K562 (cell line): Measurements from ENCODE around the gene CACTIN. TPM values are rescaled to one million over a fixed set of nuclear protein-coding genes. Genes with fewer than 3 reads are reported as not detected.

ENCODE experiments used
- ATAC-seq: fragments of 200-7000 bp; cut with Tn5 transposase; 3 replicates; pipeline ENCODE4 v1.9.1; 2020; ENCODE audit warnings: moderate library complexity
- BruUV-seq: library from RNA; stranded (reverse); fragments of 400-500 nt; replicated peaks from 2 replicates; lab custom pipeline; 2021; lab: Mats Ljungman, UMichigan
- CTCF ChIA-PET: fragments of 300-600 bp; formaldehyde crosslinking; extraction: SDS; loops from one replicate; lab custom pipeline; 2021; ENCODE audit warnings: low intra/inter-chr PET ratio; lab: Yijun Ruan, JAX
- POLR2A ChIA-PET: fragments of 300-600, 350-650 bp; sonication (Branson Sonifier 250); formaldehyde crosslinking; extraction: SDS; loops from one replicate; lab custom pipeline; 2021; ENCODE audit warnings: antibody characterized with exemption, inconsistent platforms; lab: Yijun Ruan, JAX
- DNase-seq, 4 experiments: peaks; one replicate each; pipeline versions ENCODE4 v3.0.0 to v3.0.0-alpha.2; 2011 to 2018; ENCODE audit warnings: low spot score in 3 of 4, mixed read lengths in 3 of 4; ENCODE audit errors: extremely low read depth in 1 of 4
- FAIRE-seq: peaks from 2 replicates; lab custom pipeline; 2011; peaks lifted over from hg19 to GRCh38; lab: Jason Lieb, UNC
- H2AFZ ChIP-seq: 2 replicates; pipeline ENCODE4 v1.6.0; 2011; ENCODE audit warnings: low read depth, low read length, control low read depth, inconsistent platforms
- H3K27ac ChIP-seq: fragments of 200-600 bp; 3 replicates; pipeline ENCODE4 v1.8.0; 2011; ENCODE audit warnings: low read depth, mild to moderate bottlenecking, control low read depth, inconsistent platforms, low read length, moderate library complexity, mixed read lengths; ENCODE audit errors: extremely low read depth
- H3K27me3 ChIP-seq, 2 experiments: fragments of 300-600 bp in 1 of 2; 2 replicates in 1 of 2; 3 replicates in 1 of 2; pipeline versions ENCODE4 v1.6.0 to v1.8.0; 2011; ENCODE audit warnings: inconsistent platforms in 2 of 2, low read length in 2 of 2, mild to moderate bottlenecking in 1 of 2, mixed read lengths in 1 of 2, moderate library complexity in 1 of 2; ENCODE audit not compliant: control insufficient read depth in 2 of 2, insufficient read depth in 2 of 2
- H3K36me3 ChIP-seq: fragments of 300-600 bp; 3 replicates; pipeline ENCODE4 v1.8.0; 2011; ENCODE audit warnings: mild to moderate bottlenecking, low read length, inconsistent platforms; ENCODE audit not compliant: control insufficient read depth, insufficient read depth
- H3K4me1 ChIP-seq, 2 experiments: fragments of 200-600 bp in 1 of 2; replicated peaks in 1 of 2; 2 replicates in 1 of 2; 3 replicates in 1 of 2; pipeline versions ENCODE4 v1.5.1 to v1.8.0; 2011; ENCODE audit warnings: inconsistent platforms in 2 of 2, low read length in 2 of 2, mild to moderate bottlenecking in 1 of 2, mixed read lengths in 1 of 2, moderate library complexity in 1 of 2; ENCODE audit not compliant: control insufficient read depth in 2 of 2, insufficient read depth in 2 of 2
- H3K4me2 ChIP-seq: 2 replicates; pipeline ENCODE4 v1.6.1; 2011; ENCODE audit warnings: low read length, control low read depth, inconsistent platforms, mixed read lengths; ENCODE audit not compliant: insufficient read depth
- H3K4me3 ChIP-seq: fragments of 200-600 bp; sonication (generic), shearing (Covaris generic); 2 replicates; pipeline ENCODE4 v1.5.1; 2016; ENCODE audit warnings: control low read depth, inconsistent platforms
- H3K79me2 ChIP-seq: fragments of 200-600 bp; 3 replicates; pipeline ENCODE4 v1.8.0; 2011; ENCODE audit warnings: low read length, inconsistent platforms; ENCODE audit not compliant: control insufficient read depth, insufficient read depth
- H3K9ac ChIP-seq, 2 experiments: 2 replicates each; pipeline versions ENCODE4 v1.6.0 to v1.6.1; 2011; ENCODE audit warnings: low read depth in 2 of 2, low read length in 2 of 2, control low read depth in 1 of 2, inconsistent platforms in 1 of 2, mild to moderate bottlenecking in 1 of 2, mixed read lengths in 1 of 2; ENCODE audit not compliant: insufficient read depth in 1 of 2
- H3K9me1 ChIP-seq: one replicate; pipeline ENCODE4 v1.6.0; 2011; ENCODE audit warnings: inconsistent platforms, mild to moderate bottlenecking, low read length, moderate library complexity; ENCODE audit not compliant: control insufficient read depth, insufficient read depth
- H3K9me3 ChIP-seq: replicated peaks from 2 replicates; pipeline ENCODE4 v1.5.1; 2011; ENCODE audit warnings: low read depth, low read length, inconsistent platforms; ENCODE audit not compliant: control insufficient read depth, insufficient read depth
- H4K20me1 ChIP-seq: replicated peaks from 2 replicates; pipeline ENCODE4 v1.6.1; 2011; ENCODE audit warnings: low read length, inconsistent platforms, mixed read lengths; ENCODE audit not compliant: control insufficient read depth, insufficient read depth
- BCLAF1 ChIP-seq, 2 experiments: fragments of 450-650 bp in 1 of 2; IDR thresholded peaks; 2 replicates each; pipeline ENCODE4 v1.6.1; 2011 to 2017; ENCODE audit warnings: low read depth in 2 of 2, antibody characterized with exemption in 1 of 2, borderline replicate concordance in 1 of 2, low read length in 1 of 2, mild to moderate bottlenecking in 1 of 2, mixed read lengths in 1 of 2; ENCODE audit not compliant: control insufficient read depth in 1 of 2
- CTCF ChIP-seq, 3 experiments: IDR thresholded peaks in 2 of 3; conservative IDR thresholded peaks in 1 of 3; 2 replicates each; pipeline ENCODE4 v1.5.1; 2011 to 2012; ENCODE audit warnings: low read length in 3 of 3, mild to moderate bottlenecking in 3 of 3, control low read depth in 2 of 3, improper control_type of control experiment in 1 of 3, inconsistent platforms in 1 of 3, low read depth in 1 of 3, mixed read lengths in 1 of 3, moderate library complexity in 1 of 3; ENCODE audit not compliant: insufficient read depth in 2 of 3
- FOXJ3 ChIP-seq: sonication (generic); formaldehyde crosslinking; IDR thresholded peaks from 2 replicates; pipeline ENCODE4 v1.4.0; 2020; ENCODE audit warnings: mild to moderate bottlenecking, missing genetic modification reagents
- FOXP1 ChIP-seq: sonication (generic); formaldehyde crosslinking; IDR thresholded peaks from 2 replicates; pipeline ENCODE4 v1.8.0; 2022; ENCODE audit warnings: mild to moderate bottlenecking, missing genetic modification reagents
- IFI16 ChIP-seq: fragments of 250-450 bp; sonication (Bioruptor Pico); IDR thresholded peaks from 2 replicates; pipeline ENCODE4 v2.1.2; 2022; ENCODE audit warnings: mild to moderate bottlenecking, inconsistent platforms
- NFIC ChIP-seq: fragments of 450-650 bp; IDR thresholded peaks from 2 replicates; pipeline ENCODE4 v1.6.1; 2017; ENCODE audit warnings: mild to moderate bottlenecking, inconsistent platforms
- NRF1 ChIP-seq, 2 experiments: fragments of 450-650 bp; IDR thresholded peaks in 1 of 2; conservative IDR thresholded peaks in 1 of 2; 2 replicates each; pipeline ENCODE4 v1.6.1; 2014; ENCODE audit warnings: mild to moderate bottlenecking in 2 of 2
- PCBP1 ChIP-seq: fragments of 200-400 bp; formaldehyde crosslinking; IDR thresholded peaks from 2 replicates; pipeline ENCODE4 v1.6.1; 2018; ENCODE audit warnings: mild to moderate bottlenecking, low read depth, low read length; ENCODE audit not compliant: poor library complexity, severe bottlenecking
- RBM22 ChIP-seq: fragments of 200-400 bp; formaldehyde crosslinking; IDR thresholded peaks from 2 replicates; pipeline ENCODE4 v1.6.1; 2018; ENCODE audit warnings: low read length, low read depth; ENCODE audit not compliant: poor library complexity, severe bottlenecking
- ZNF431 ChIP-seq: sonication (generic); formaldehyde crosslinking; IDR thresholded peaks from 2 replicates; pipeline ENCODE4 v1.8.0; 2022; ENCODE audit warnings: mild to moderate bottlenecking, missing genetic modification reagents
- ZNF639 ChIP-seq, 2 experiments: fragments of 200-800 bp in 1 of 2; sonication (Bioruptor generic) in 1 of 2; sonication (generic) in 1 of 2; formaldehyde crosslinking in 1 of 2; IDR thresholded peaks in 1 of 2; conservative IDR thresholded peaks in 1 of 2; 2 replicates each; pipeline versions ENCODE4 v1.5.0 to v1.6.1; 2016 to 2020; ENCODE audit warnings: missing compliant biosample characterization in 1 of 2, missing genetic modification characterization in 1 of 2, missing genetic modification reagents in 1 of 2
- WGBS: fragments of 100-300 bp; shearing (Covaris generic); methylation state at CpG from one replicate; pipeline ENCODE4 v1.1.6; 2016; ENCODE audit warnings: low coverage, mixed read lengths; ENCODE audit not compliant: insufficient coverage; ENCODE audit errors: missing lambda C conversion rate; 5-methylcytosine and 5-hydroxymethylcytosine counted together
- in situ Hi-C: fragments of 300-500 bp; cut with MboI; formaldehyde crosslinking; loops from 4 replicates; pipeline ENCODE4 v1.15.0; 2018; ENCODE audit warnings: inconsistent platforms, mixed read lengths
- intact Hi-C: fragments of 100-400 bp; cut with micrococcal nuclease; formaldehyde crosslinking; loops from 2 replicates; pipeline ENCODE4 v1.14.2; 2022
- polyA plus RNA-seq, 8 experiments: library from polyadenylated mRNA; depleted of rRNA in 4 of 8; stranded (reverse) in 5 of 8; unstranded in 3 of 8; fragments of >200 nt; fragmentation: Nextera tagmentation in 2 of 8; fragmentation: Illumina TruSeq in 1 of 8; extraction: Ambion mirVana in 2 of 8; extraction: Trizol in 1 of 8; gene quantifications; 2 replicates each; pipeline versions ENCODE4 v1.2.1 to v1.2.3, GENCODE V29; 2011 to 2014; ENCODE audit warnings: inconsistent platforms in 1 of 8, missing spikeins in 1 of 8
- total RNA-seq, 7 experiments: library from RNA; depleted of rRNA in 6 of 7; stranded (reverse); fragments of >200 nt in 6 of 7; fragmentation: Illumina TruSeq in 2 of 7; extraction: Trizol in 2 of 7; gene quantifications; 2 replicates each; pipeline versions ENCODE4 v1.2.1 to v1.2.3, GENCODE V29; 2011 to 2021; ENCODE audit warnings: low replicate concordance in 1 of 7

Gene CACTIN
- total and polyA plus RNA-seq, 9 of the 15 experiments (the other 6 are each of a cell fraction or from before 2014, with no cell fraction given): 0.15 to 49.2 (median 15.0) TPM

GRCh38 chr19:3586707-3587346 is 39.8 kb downstream of the CACTIN start (continued):
- 0 out of 4 replicates have a peak, but pooled peaks of 1 of the 2 experiments have one; percentile 6 for TF ChIP-seq ZNF639 (CRISPR knock-in tag; conservative IDR thresholded peaks at IDR 0.05 in 1 of 2, IDR thresholded peaks at IDR 0.05 in 1 of 2)
- TF ChIP-seq NRF1 (conservative IDR thresholded peaks at IDR 0.05 in 1 of 2, IDR thresholded peaks at IDR 0.05 in 1 of 2): no peak

GRCh38 chr19:3586127-3586626 is 40.4 kb downstream of the CACTIN start:
- Histone ChIP-seq H3K4me3 (peak overlapping the region; percentile 42), H4K20me1 (no peaks in the 10 kb centered on the region), H2AFZ (peak overlapping the region; percentile 97), H3K9ac (peak overlapping the region; percentile 63 to 85; a peak in 3 of 4 replicates), H3K27me3 (no peaks in the 10 kb centered on the region), H3K9me1 (no peaks in the 10 kb centered on the region), H3K79me2 (no peaks in the 10 kb centered on the region), H3K27ac (no peak overlapping the region; the same call in 2 of the 3 replicates), H3K9me3 (0 out of 2 replicates have a peak, but pooled peaks cover 4% of the 10 kb centered on the region), H3K4me2 (peak overlapping the region; percentile 63), H3K4me1 (peaks cover 0 to 26% of the 10 kb centered on the region in 2 experiments; a peak in 2 of 5 replicates), H3K36me3 (no peaks in the 10 kb centered on the region)
- in situ Hi-C loops (no loop called here), intact Hi-C loops (loop anchor here (1.0 kb wide), 1 partner anchor 32 kb away; no protein-coding TSS in a partner anchor)
- CTCF ChIA-PET: interaction anchor here (0.6 kb wide), 3 partner anchors 36 to 119 kb away, joined by 3 to 8 read pairs (median 3); no protein-coding TSS in a partner anchor
- POLR2A ChIA-PET: interaction anchor here (0.6 to 1.3 kb wide), 3 partner anchors 9 to 36 kb away, joined by 3 to 4 read pairs (median 3); no protein-coding TSS in a partner anchor
- BruUV-seq: no TSS peak
- ATAC-seq (peak; percentile 82), FAIRE-seq (no peak), DNase-seq (peak; percentile 62 to 74 (median 71))
- 21% methylated on average over 11 of the region's 16 CpGs for WGBS
- TF ChIP-seq PCBP1: peak; percentile 47
- TF ChIP-seq BCLAF1 (IDR thresholded peaks at IDR 0.05; ENCODE audit: borderline replicate concordance in 1 of 2, control insufficient read depth in 1 of 2, low read depth in 2 of 2, low read length in 1 of 2): no peak
- no peak for TF ChIP-seq ZNF431 (CRISPR knock-in tag)
- peak; percentile 44; the same call in 1 of the 2 replicates for TF ChIP-seq NFIC
- TF ChIP-seq FOXJ3 (CRISPR knock-in tag): no peak
- TF ChIP-seq FOXP1 (CRISPR knock-in tag): no peak
- TF ChIP-seq CTCF (IDR thresholded peaks at IDR 0.05 in 2 of 3, conservative IDR thresholded peaks at IDR 0.05 in 1 of 3; ENCODE audit: insufficient read depth in 2 of 3, low read depth in 1 of 3, low read length in 3 of 3): peak; percentile 78 to 82 (median 79)
- peak; percentile 34 for TF ChIP-seq RBM22
- no peak for TF ChIP-seq IFI16 (CRISPR knock-in tag)
